K562 (cell line): Measurements from ENCODE around the gene NUP160. TPM values are rescaled to one million over a fixed set of nuclear protein-coding genes. Genes with fewer than 3 reads are reported as not detected.
A peak's percentile ranks its signal among the peaks of the same experiment; 100 is the strongest.

Source experiments
- JUN ChIP-seq, 2 experiments: sonication (generic) in 1 of 2; formaldehyde crosslinking in 1 of 2; IDR thresholded peaks; 2 replicates each; pipeline versions ENCODE4 v1.6.1 to v1.8.0; 2012 to 2022; ENCODE audit warnings: borderline replicate concordance in 2 of 2, mild to moderate bottlenecking in 2 of 2, improper control_type of control experiment in 1 of 2, low read depth in 1 of 2, low read length in 1 of 2, missing genetic modification reagents in 1 of 2
- SRSF9 ChIP-seq: fragments of 200-400 bp; formaldehyde crosslinking; IDR thresholded peaks from 2 replicates; pipeline ENCODE4 v1.6.1; 2017; ENCODE audit warnings: low read depth, low read length, borderline replicate concordance
- ZEB2 ChIP-seq: fragments of 450-650 bp; IDR thresholded peaks from 2 replicates; pipeline ENCODE4 v1.6.1; 2016
- ZNF282 ChIP-seq: sonication (generic); formaldehyde crosslinking; IDR thresholded peaks from 2 replicates; pipeline ENCODE4 v1.8.1; 2023; ENCODE audit warnings: missing genetic modification reagents
- polyA plus RNA-seq, 8 experiments: library from polyadenylated mRNA; depleted of rRNA in 4 of 8; stranded (reverse) in 5 of 8; unstranded in 3 of 8; fragments of >200 nt; fragmentation: Nextera tagmentation in 2 of 8; fragmentation: Illumina TruSeq in 1 of 8; extraction: Ambion mirVana in 2 of 8; extraction: Trizol in 1 of 8; gene quantifications; 2 replicates each; pipeline versions ENCODE4 v1.2.1 to v1.2.3, GENCODE V29; 2011 to 2014; ENCODE audit warnings: inconsistent platforms in 1 of 8, missing spikeins in 1 of 8
- total RNA-seq, 7 experiments: library from RNA; depleted of rRNA in 6 of 7; stranded (reverse); fragments of >200 nt in 6 of 7; fragmentation: Illumina TruSeq in 2 of 7; extraction: Trizol in 2 of 7; gene quantifications; 2 replicates each; pipeline versions ENCODE4 v1.2.1 to v1.2.3, GENCODE V29; 2011 to 2021; ENCODE audit warnings: low replicate concordance in 1 of 7
- TF ChIP-seq, protein P1 (sequence below): IDR thresholded peaks from 3 replicates; pipeline ENCODE4 v1.6.1; 2011; ENCODE audit warnings: borderline replicate concordance, mild to moderate bottlenecking, moderate library complexity; ENCODE audit not compliant: insufficient read length; ENCODE audit errors: extremely low read depth
- TF ChIP-seq, protein P2 (sequence below): fragments of 250-450 bp; sonication (Bioruptor Pico); IDR thresholded peaks from 2 replicates; pipeline ENCODE4 v1.4.0; 2020
- TF ChIP-seq, protein P3 (sequence below): fragments of 450-650 bp; formaldehyde crosslinking; IDR thresholded peaks from 2 replicates; pipeline ENCODE4 v1.4.0; 2020; ENCODE audit warnings: mild to moderate bottlenecking, mixed read lengths
- TF ChIP-seq, protein P4 (sequence below): fragments of 250-450 bp; sonication (Bioruptor Pico); IDR thresholded peaks from 2 replicates; pipeline ENCODE4 v1.4.0; 2020; ENCODE audit warnings: mild to moderate bottlenecking, moderate library complexity
- TF ChIP-seq, protein P5 (sequence below): fragments of 450-650 bp; conservative IDR thresholded peaks from 2 replicates; pipeline ENCODE4 v1.6.1; 2016; ENCODE audit warnings: missing genetic modification characterization, low read depth, mild to moderate bottlenecking, control low read depth, missing compliant biosample characterization

NUP160 gene
- total and polyA plus RNA-seq, 9 of the 15 experiments (the other 6 are each of a cell fraction or from before 2014, with no cell fraction given) = 41.5 to 112 (median 65.0) TPM

DNA sequence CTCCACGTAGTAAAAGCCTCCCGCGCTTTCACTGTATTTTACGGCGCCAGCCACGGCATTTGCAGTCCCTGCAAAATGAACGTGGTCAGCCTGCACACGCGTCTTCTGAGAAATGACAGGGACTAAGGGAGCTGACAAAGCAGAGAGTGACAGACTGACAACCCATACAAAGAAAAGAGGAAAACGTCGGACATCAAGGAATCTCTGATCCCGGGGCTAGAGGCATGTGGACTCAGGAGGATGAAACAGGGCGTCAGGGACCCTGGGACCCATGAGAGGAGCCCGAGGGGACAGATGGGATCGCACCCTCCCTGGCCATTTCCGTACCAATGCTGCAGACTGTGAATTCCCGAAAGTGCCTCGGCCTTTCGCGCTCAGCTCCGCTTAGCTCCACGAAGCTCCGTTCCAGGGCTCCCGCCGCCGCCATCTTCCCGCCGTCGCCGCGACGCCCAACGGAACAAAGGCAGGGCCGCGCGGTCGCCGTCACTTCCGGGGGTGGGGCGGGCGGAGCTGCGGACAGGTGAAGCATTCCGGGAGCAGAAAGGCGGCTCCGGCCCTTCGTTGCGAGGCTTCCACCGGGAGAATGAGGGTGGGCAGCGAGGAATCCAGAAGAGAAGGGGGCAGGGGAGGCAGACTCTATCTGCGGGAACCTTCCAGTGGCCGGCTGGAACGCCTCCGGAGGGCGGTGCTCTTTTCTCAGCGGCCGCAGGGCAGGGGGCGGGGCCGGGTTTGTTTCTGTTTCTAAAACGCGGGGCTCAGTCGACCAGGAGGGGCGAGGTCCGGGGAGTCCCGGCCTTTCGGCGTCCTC lies at the start of gene NUP160 (continued):
- TF ChIP-seq, protein P1, sequence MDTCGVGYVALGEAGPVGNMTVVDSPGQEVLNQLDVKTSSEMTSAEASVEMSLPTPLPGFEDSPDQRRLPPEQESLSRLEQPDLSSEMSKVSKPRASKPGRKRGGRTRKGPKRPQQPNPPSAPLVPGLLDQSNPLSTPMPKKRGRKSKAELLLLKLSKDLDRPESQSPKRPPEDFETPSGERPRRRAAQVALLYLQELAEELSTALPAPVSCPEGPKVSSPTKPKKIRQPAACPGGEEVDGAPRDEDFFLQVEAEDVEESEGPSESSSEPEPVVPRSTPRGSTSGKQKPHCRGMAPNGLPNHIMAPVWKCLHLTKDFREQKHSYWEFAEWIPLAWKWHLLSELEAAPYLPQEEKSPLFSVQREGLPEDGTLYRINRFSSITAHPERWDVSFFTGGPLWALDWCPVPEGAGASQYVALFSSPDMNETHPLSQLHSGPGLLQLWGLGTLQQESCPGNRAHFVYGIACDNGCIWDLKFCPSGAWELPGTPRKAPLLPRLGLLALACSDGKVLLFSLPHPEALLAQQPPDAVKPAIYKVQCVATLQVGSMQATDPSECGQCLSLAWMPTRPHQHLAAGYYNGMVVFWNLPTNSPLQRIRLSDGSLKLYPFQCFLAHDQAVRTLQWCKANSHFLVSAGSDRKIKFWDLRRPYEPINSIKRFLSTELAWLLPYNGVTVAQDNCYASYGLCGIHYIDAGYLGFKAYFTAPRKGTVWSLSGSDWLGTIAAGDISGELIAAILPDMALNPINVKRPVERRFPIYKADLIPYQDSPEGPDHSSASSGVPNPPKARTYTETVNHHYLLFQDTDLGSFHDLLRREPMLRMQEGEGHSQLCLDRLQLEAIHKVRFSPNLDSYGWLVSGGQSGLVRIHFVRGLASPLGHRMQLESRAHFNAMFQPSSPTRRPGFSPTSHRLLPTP = no peak
- no peak for TF ChIP-seq ZNF282
- TF ChIP-seq, protein P2, sequence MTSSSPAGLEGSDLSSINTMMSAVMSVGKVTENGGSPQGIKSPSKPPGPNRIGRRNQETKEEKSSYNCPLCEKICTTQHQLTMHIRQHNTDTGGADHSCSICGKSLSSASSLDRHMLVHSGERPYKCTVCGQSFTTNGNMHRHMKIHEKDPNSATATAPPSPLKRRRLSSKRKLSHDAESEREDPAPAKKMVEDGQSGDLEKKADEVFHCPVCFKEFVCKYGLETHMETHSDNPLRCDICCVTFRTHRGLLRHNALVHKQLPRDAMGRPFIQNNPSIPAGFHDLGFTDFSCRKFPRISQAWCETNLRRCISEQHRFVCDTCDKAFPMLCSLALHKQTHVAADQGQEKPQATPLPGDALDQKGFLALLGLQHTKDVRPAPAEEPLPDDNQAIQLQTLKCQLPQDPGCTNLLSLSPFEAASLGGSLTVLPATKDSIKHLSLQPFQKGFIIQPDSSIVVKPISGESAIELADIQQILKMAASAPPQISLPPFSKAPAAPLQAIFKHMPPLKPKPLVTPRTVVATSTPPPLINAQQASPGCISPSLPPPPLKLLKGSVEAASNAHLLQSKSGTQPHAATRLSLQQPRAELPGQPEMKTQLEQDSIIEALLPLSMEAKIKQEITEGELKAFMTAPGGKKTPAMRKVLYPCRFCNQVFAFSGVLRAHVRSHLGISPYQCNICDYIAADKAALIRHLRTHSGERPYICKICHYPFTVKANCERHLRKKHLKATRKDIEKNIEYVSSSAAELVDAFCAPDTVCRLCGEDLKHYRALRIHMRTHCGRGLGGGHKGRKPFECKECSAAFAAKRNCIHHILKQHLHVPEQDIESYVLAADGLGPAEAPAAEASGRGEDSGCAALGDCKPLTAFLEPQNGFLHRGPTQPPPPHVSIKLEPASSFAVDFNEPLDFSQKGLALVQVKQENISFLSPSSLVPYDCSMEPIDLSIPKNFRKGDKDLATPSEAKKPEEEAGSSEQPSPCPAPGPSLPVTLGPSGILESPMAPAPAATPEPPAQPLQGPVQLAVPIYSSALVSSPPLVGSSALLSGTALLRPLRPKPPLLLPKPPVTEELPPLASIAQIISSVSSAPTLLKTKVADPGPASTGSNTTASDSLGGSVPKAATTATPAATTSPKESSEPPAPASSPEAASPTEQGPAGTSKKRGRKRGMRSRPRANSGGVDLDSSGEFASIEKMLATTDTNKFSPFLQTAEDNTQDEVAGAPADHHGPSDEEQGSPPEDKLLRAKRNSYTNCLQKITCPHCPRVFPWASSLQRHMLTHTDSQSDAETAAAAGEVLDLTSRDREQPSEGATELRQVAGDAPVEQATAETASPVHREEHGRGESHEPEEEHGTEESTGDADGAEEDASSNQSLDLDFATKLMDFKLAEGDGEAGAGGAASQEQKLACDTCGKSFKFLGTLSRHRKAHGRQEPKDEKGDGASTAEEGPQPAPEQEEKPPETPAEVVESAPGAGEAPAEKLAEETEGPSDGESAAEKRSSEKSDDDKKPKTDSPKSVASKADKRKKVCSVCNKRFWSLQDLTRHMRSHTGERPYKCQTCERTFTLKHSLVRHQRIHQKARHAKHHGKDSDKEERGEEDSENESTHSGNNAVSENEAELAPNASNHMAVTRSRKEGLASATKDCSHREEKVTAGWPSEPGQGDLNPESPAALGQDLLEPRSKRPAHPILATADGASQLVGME (CRISPR knock-in tag) = no peak
- TF ChIP-seq, protein P3, sequence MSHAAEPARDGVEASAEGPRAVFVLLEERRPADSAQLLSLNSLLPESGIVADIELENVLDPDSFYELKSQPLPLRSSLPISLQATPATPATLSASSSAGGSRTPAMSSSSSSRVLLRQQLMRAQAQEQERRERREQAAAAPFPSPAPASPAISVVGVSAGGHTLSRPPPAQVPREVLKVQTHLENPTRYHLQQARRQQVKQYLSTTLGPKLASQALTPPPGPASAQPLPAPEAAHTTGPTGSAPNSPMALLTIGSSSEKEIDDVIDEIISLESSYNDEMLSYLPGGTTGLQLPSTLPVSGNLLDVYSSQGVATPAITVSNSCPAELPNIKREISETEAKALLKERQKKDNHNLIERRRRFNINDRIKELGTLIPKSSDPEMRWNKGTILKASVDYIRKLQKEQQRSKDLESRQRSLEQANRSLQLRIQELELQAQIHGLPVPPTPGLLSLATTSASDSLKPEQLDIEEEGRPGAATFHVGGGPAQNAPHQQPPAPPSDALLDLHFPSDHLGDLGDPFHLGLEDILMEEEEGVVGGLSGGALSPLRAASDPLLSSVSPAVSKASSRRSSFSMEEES (CRISPR knock-in tag) = no peak
- TF ChIP-seq, protein P4, sequence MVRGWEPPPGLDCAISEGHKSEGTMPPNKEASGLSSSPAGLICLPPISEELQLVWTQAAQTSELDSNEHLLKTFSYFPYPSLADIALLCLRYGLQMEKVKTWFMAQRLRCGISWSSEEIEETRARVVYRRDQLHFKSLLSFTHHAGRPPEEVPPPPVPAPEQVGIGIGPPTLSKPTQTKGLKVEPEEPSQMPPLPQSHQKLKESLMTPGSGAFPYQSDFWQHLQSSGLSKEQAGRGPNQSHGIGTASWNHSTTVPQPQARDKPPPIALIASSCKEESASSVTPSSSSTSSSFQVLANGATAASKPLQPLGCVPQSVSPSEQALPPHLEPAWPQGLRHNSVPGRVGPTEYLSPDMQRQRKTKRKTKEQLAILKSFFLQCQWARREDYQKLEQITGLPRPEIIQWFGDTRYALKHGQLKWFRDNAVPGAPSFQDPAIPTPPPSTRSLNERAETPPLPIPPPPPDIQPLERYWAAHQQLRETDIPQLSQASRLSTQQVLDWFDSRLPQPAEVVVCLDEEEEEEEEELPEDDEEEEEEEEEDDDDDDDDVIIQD (CRISPR knock-in tag) = no peak
- TF ChIP-seq ZEB2 = no peak
- TF ChIP-seq, protein P5, sequence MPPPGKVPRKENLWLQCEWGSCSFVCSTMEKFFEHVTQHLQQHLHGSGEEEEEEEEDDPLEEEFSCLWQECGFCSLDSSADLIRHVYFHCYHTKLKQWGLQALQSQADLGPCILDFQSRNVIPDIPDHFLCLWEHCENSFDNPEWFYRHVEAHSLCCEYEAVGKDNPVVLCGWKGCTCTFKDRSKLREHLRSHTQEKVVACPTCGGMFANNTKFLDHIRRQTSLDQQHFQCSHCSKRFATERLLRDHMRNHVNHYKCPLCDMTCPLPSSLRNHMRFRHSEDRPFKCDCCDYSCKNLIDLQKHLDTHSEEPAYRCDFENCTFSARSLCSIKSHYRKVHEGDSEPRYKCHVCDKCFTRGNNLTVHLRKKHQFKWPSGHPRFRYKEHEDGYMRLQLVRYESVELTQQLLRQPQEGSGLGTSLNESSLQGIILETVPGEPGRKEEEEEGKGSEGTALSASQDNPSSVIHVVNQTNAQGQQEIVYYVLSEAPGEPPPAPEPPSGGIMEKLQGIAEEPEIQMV (tag) = no peak
- TF ChIP-seq JUN (IDR thresholded peaks at IDR 0.05; ENCODE audit: borderline replicate concordance, low read depth, low read length) = peak; percentile 14; the same call in 1 of the 2 replicates
- no peak for TF ChIP-seq JUN (CRISPR knock-in tag; IDR thresholded peaks at IDR 0.05; ENCODE audit: borderline replicate concordance)
- TF ChIP-seq SRSF9 = no peak
